ENCODE measurements around the gene OGFOD2. TPM values are rescaled to one million over a fixed set of nuclear protein-coding genes. Genes with fewer than 3 reads are reported as not detected.

OGFOD2 gene
- total RNA-seq, 1 experiment from 2014 or later, result 21.6 TPM

- TF ChIP-seq CTCF (IDR thresholded peaks at IDR 0.05; ENCODE audit: insufficient read depth in 1 of 2, low read depth in 1 of 2, low read length in 1 of 2, severe bottlenecking in 1 of 2, unreplicated experiment in 1 of 2), result no peak
- DNase-seq, result no peak
- H3K27ac Mint-ChIP-seq (ENCODE audit: unreplicated experiment), result no peak overlapping the region
- H3K9me3 Mint-ChIP-seq (ENCODE audit: unreplicated experiment), result no peaks in the 10 kb centered on the region
- no peaks in the 10 kb centered on the region for H3K27me3 Mint-ChIP-seq (ENCODE audit: insufficient read depth, unreplicated experiment)
- Histone ChIP-seq H3K9me3 (no peaks in the 10 kb centered on the region), H3K4me1 (no peaks in the 10 kb centered on the region), H3K4me3 (ENCODE audit: low read depth, low read length) (no peak overlapping the region), H3K27me3 (replicated peaks; ENCODE audit: control insufficient read depth, insufficient read depth, low read length) (no peaks in the 10 kb centered on the region), H3K36me3 (ENCODE audit: control insufficient read depth, insufficient read depth, low read length) (no peaks in the 10 kb centered on the region)
- no peak overlapping the region for H3K4me3 Mint-ChIP-seq (ENCODE audit: unreplicated experiment)
- H3K36me3 Mint-ChIP-seq (ENCODE audit: insufficient read depth, unreplicated experiment), result no peaks in the 10 kb centered on the region
- POLR2A ChIA-PET, result no interaction called here
- H3K4me1 Mint-ChIP-seq (ENCODE audit: low read depth, unreplicated experiment), result no peaks in the 10 kb centered on the region
- BruUV-seq (replicated peaks), result no TSS peak
- intact Hi-C loops (cut with micrococcal nuclease; ENCODE audit: unreplicated experiment), result no loop called here
- CTCF ChIA-PET, result no interaction called here
Measured at GRCh38 chr12:123027726-123028445, 52.8 kb downstream of the OGFOD2 start.

GRCh38 chr12:123028475-123028874, 53.4 kb downstream of the OGFOD2 start:
- Histone ChIP-seq H3K27me3 (replicated peaks; ENCODE audit: control insufficient read depth, insufficient read depth, low read length) (no peaks in the 10 kb centered on the region), H3K9me3 (no peaks in the 10 kb centered on the region), H3K4me3 (ENCODE audit: low read depth, low read length) (no peak overlapping the region), H3K4me1 (no peaks in the 10 kb centered on the region), H3K36me3 (ENCODE audit: control insufficient read depth, insufficient read depth, low read length) (no peaks in the 10 kb centered on the region)
- Mint-ChIP-seq H3K36me3 (ENCODE audit: insufficient read depth, unreplicated experiment) (no peaks in the 10 kb centered on the region), H3K4me3 (ENCODE audit: unreplicated experiment) (no peak overlapping the region), H3K4me1 (ENCODE audit: low read depth, unreplicated experiment) (no peaks in the 10 kb centered on the region), H3K27me3 (ENCODE audit: insufficient read depth, unreplicated experiment) (no peaks in the 10 kb centered on the region), H3K9me3 (ENCODE audit: unreplicated experiment) (no peaks in the 10 kb centered on the region), H3K27ac (ENCODE audit: unreplicated experiment) (no peak overlapping the region)
- DNase-seq, result no peak
- BruUV-seq (replicated peaks), result no TSS peak
- ChIA-PET CTCF (no interaction called here), POLR2A (no interaction called here)
- intact Hi-C loops (cut with micrococcal nuclease; ENCODE audit: unreplicated experiment), result no loop called here
- no peak for TF ChIP-seq CTCF (IDR thresholded peaks at IDR 0.05; ENCODE audit: insufficient read depth in 1 of 2, low read depth in 1 of 2, low read length in 1 of 2, severe bottlenecking in 1 of 2, unreplicated experiment in 1 of 2)

- Mint-ChIP-seq H3K9me3 (ENCODE audit: unreplicated experiment) (no peaks in the 10 kb centered on the region), H3K4me1 (ENCODE audit: low read depth, unreplicated experiment) (no peaks in the 10 kb centered on the region), H3K27ac (ENCODE audit: unreplicated experiment) (no peak overlapping the region), H3K27me3 (ENCODE audit: insufficient read depth, unreplicated experiment) (no peaks in the 10 kb centered on the region), H3K36me3 (ENCODE audit: insufficient read depth, unreplicated experiment) (no peaks in the 10 kb centered on the region), H3K4me3 (ENCODE audit: unreplicated experiment) (no peak overlapping the region)
- no peaks in the 10 kb centered on the region for H3K9me3 ChIP-seq
- no peak for TF ChIP-seq CTCF (IDR thresholded peaks at IDR 0.05; ENCODE audit: insufficient read depth in 1 of 2, low read depth in 1 of 2, low read length in 1 of 2, severe bottlenecking in 1 of 2, unreplicated experiment in 1 of 2)
- H3K4me3 ChIP-seq (ENCODE audit: low read depth, low read length), result no peak overlapping the region
- H3K4me1 ChIP-seq, result no peaks in the 10 kb centered on the region
- DNase-seq, result no peak
- BruUV-seq (replicated peaks), result no TSS peak
- ChIA-PET CTCF (no interaction called here), POLR2A (no interaction called here)
- no peaks in the 10 kb centered on the region for H3K36me3 ChIP-seq (ENCODE audit: control insufficient read depth, insufficient read depth, low read length)
- H3K27me3 ChIP-seq (replicated peaks; ENCODE audit: control insufficient read depth, insufficient read depth, low read length), result no peaks in the 10 kb centered on the region
- intact Hi-C loops (cut with micrococcal nuclease; ENCODE audit: unreplicated experiment), result no loop called here
Measured at GRCh38 chr12:123029550-123029949, 54.5 kb downstream of the OGFOD2 start.

Small RNA genes within 50 kb of the gene (microRNA-seq; reads per million reads assigned to microRNA genes)
- not detected for gene MIR4304

Other genes starting within 250 kb of the OGFOD2 start
- gene HCAR1, start 244.4 kb upstream of the OGFOD2 start, total RNA-seq (2022), result 3.7 and 5.2 TPM in 2 replicates
- 83.2 and 83.8 TPM in 2 replicates for gene DENR, start 222.4 kb upstream of the OGFOD2 start, total RNA-seq (2022)
- 0.30 and 1.1 TPM in 2 replicates for gene CCDC62, start 200.7 kb upstream of the OGFOD2 start, total RNA-seq (2022)
- gene HIP1R, start 139.8 kb upstream of the OGFOD2 start, total RNA-seq (2022), result 13.8 and 15.4 TPM in 2 replicates
- 24.0 and 25.4 TPM in 2 replicates for gene VPS37B, start 79.1 kb upstream of the OGFOD2 start, total RNA-seq (2022)
- gene ABCB9, start 8.8 kb upstream of the OGFOD2 start, total RNA-seq (2022), result 6.7 and 8.1 TPM in 2 replicates
- gene ARL6IP4, start 5.4 kb downstream of the OGFOD2 start, total RNA-seq (2022), result 99.6 and 103 TPM in 2 replicates
- gene PITPNM2, start 175.8 kb downstream of the OGFOD2 start, total RNA-seq (2022), result 10.6 TPM in 2 replicates

Measured in Caco-2 (cell line).